ENCODE data around the gene ATG101.

ATG101 gene

DNA sequence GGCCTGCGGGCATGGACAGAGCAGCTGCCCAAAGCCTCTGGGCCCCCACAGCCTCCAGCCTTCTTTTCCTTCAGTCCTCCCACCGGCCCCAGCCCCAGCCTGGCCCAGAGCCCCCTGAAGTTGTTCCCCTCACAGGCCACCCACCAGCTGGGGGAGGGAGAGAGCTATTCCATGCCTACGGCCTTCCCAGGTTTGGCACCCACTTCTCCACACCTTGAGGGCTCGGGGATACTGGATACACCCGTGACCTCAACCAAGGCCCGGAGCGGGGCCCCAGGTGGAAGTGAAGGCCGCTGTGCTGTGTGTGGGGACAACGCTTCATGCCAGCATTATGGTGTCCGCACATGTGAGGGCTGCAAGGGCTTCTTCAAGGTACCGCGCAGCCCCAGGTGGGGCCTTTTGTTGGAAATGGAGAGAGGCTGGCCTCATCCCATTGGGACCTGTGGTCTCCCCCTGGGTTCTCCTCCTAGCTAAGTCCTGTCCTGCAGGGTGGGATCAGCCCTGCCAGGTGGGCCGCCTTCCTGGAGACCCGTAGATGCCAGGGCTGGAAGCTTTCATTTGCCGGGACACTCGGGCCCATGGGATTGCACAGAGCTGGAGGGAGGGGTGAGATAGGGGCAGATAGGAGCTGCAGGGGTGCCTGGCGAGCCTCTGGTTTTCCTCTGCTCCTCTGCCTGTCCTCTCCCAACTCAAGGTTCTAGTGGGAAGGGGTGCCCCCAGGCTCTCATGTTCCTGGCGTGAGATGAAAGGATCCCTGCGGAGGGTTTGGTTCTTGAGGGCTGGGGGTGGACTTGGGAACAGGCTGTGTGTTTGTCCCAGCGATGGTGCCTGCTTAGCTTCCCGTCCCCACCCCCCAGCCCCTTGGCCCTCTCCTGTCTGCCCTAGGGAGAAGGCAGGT, 14.7 kb upstream of the ATG101 start:
- no peak overlapping the region for H3K4me3 ChIP-seq (ENCODE audit: low read length)
- DNase-seq (ENCODE audit: low read depth): no peak
- TF ChIP-seq, protein P1, sequence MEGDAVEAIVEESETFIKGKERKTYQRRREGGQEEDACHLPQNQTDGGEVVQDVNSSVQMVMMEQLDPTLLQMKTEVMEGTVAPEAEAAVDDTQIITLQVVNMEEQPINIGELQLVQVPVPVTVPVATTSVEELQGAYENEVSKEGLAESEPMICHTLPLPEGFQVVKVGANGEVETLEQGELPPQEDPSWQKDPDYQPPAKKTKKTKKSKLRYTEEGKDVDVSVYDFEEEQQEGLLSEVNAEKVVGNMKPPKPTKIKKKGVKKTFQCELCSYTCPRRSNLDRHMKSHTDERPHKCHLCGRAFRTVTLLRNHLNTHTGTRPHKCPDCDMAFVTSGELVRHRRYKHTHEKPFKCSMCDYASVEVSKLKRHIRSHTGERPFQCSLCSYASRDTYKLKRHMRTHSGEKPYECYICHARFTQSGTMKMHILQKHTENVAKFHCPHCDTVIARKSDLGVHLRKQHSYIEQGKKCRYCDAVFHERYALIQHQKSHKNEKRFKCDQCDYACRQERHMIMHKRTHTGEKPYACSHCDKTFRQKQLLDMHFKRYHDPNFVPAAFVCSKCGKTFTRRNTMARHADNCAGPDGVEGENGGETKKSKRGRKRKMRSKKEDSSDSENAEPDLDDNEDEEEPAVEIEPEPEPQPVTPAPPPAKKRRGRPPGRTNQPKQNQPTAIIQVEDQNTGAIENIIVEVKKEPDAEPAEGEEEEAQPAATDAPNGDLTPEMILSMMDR (conservative IDR thresholded peaks at IDR 0.05; ENCODE audit: low read length): no peak

DNA sequence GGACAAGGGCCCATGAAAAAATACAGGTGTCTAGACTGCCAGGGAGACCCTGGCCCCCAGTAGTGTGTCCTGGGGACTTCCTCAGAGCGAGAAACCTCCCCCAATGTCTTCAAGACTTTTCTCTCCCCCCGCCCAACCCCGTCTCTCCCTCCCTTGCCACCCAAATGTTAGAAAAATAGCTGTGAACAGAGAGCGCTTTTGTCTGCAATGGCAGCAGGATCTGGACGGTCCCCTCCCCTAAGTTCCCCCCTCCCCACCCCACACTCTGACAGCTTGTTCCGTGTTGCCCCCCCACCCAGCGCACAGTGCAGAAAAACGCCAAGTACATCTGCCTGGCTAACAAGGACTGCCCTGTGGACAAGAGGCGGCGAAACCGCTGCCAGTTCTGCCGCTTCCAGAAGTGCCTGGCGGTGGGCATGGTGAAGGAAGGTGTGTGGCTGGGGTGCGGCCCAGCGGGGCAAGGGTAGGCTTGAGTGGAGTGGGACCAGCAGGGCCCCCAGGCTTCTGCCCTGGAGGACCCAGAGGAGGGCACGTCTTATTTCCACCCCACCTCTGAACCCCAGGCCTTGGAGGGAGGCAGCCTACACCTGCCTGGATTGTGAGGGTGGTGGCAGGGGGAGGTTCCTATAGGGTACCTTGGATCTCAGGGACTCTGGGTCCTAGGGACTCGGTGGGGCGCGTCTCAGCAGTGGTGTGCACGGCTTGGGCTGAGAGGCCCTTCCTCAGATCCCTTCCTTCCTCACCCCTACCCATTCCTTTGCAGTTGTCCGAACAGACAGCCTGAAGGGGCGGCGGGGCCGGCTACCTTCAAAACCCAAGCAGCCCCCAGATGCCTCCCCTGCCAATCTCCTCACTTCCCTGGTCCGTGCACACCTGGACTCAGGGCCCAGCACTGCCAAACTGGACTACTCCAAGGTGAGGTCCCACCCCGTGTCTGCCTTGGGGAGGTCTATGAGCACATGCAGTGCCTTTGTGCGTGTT, 13.8 kb upstream of the ATG101 start:
- H3K4me3 ChIP-seq (ENCODE audit: low read length): no peak overlapping the region
- TF ChIP-seq, protein P1 (conservative IDR thresholded peaks at IDR 0.05; ENCODE audit: low read length): no peak
- DNase-seq (ENCODE audit: low read depth): no peak

GRCh38 chr12:52056801-52057637, 12.8 kb upstream of the ATG101 start:
- DNase-seq (ENCODE audit: low read depth): peak; percentile 70
- no peak overlapping the region for H3K4me3 ChIP-seq (ENCODE audit: low read length)
- TF ChIP-seq, protein P1 (conservative IDR thresholded peaks at IDR 0.05; ENCODE audit: low read length): no peak

GRCh38 chr12:52057638-52058576, 11.9 kb upstream of the ATG101 start:
- no peak for DNase-seq (ENCODE audit: low read depth)
- H3K4me3 ChIP-seq (ENCODE audit: low read length): no peak overlapping the region
- TF ChIP-seq, protein P1 (conservative IDR thresholded peaks at IDR 0.05; ENCODE audit: low read length): no peak

DNA sequence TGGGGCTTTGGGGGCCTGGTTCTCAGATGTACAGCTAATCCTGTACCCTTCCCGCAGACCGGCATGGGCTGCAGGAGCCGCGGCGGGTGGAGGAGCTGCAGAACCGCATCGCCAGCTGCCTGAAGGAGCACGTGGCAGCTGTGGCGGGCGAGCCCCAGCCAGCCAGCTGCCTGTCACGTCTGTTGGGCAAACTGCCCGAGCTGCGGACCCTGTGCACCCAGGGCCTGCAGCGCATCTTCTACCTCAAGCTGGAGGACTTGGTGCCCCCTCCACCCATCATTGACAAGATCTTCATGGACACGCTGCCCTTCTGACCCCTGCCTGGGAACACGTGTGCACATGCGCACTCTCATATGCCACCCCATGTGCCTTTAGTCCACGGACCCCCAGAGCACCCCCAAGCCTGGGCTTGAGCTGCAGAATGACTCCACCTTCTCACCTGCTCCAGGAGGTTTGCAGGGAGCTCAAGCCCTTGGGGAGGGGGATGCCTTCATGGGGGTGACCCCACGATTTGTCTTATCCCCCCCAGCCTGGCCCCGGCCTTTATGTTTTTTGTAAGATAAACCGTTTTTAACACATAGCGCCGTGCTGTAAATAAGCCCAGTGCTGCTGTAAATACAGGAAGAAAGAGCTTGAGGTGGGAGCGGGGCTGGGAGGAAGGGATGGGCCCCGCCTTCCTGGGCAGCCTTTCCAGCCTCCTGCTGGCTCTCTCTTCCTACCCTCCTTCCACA, 11.0 kb upstream of the ATG101 start:
- DNase-seq (ENCODE audit: low read depth): no peak
- TF ChIP-seq, protein P1 (conservative IDR thresholded peaks at IDR 0.05; ENCODE audit: low read length): no peak
- H3K4me3 ChIP-seq (ENCODE audit: low read length): no peak overlapping the region
